SK-N-MC (cell line): Measurements from ENCODE around the gene ANXA10.

Source experiments
- FOXP2 ChIP-seq: optimal IDR thresholded peaks from 2 replicates; pipeline ENCODE3; 2011; ENCODE audit warnings: mild to moderate bottlenecking, moderate library complexity; ENCODE audit not compliant: insufficient read depth; ENCODE audit errors: extremely low read length, control extremely low read depth
- POLR2AphosphoS5 ChIP-seq: IDR thresholded peaks from 2 replicates; pipeline ENCODE4 v1.6.1; 2012; ENCODE audit warnings: mild to moderate bottlenecking, low read depth, low read length, borderline replicate concordance

DNA sequence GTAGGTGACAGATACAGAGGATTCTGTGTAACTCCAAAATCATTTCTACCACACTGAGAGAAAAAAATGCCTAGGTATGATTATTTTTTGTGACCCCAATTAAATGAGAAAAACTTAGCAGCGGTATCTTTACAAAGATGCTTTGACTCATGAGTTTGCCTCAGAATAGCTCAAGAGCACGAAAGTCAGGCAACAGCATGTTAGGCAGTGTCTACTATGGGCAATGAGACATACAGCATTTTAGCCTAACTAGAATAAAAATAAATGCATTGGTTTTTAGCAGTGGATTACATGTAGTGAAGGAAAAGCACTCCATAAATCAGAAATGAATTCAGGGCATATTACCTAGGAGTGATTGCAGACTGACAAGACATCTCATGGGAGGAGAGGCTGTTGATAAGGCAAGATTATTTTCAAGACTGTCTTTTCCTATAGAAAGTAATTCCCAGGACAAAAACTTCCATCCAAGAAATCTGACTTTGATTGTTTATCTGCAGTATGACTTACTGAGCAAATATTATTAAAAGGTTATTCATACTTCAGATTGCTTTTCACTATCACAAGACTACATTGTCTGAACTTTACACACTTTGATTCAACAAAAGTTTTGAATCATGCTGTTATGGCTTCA is 3.6 kb downstream of the ANXA10 start:
- no peak for TF ChIP-seq POLR2AphosphoS5
- TF ChIP-seq FOXP2, result no peak
